Heart right ventricle (tissue), 16 donors: Measurements from ENCODE around the gene COPE. TPM values are rescaled to one million over a fixed set of nuclear protein-coding genes. Genes with fewer than 3 reads are reported as not detected.
A peak's percentile ranks its signal among the peaks of the same experiment; 100 is the strongest.

Experiments used
- ATAC-seq, 8 donors: fragments of 200-7000 bp; cut with Tn5 transposase; one replicate each; pipeline ENCODE4 v1.9.1; 2020; ENCODE audit warnings: mild to moderate bottlenecking in 8 of 8, moderate library complexity in 8 of 8, moderate number of reproducible peaks in 1 of 8
- DNase-seq, 2 donors: peaks; one replicate each; pipeline ENCODE4 v3.0.0-alpha.2; 2020
- H3K27ac ChIP-seq, 10 donors: fragments of 200-600 bp; sonication (generic) in 2 of 10; one replicate each; pipeline versions ENCODE4 v1.5.0 to v1.8.0; 2020 to 2022; ENCODE audit warnings: mild to moderate bottlenecking in 3 of 10
- H3K27me3 ChIP-seq, 7 donors: fragments of 200-600 bp; one replicate each; pipeline ENCODE4 v1.8.0; 2021 to 2022; ENCODE audit warnings: mild to moderate bottlenecking in 2 of 7
- H3K36me3 ChIP-seq, 9 donors: fragments of 200-600 bp; sonication (generic) in 1 of 9; one replicate each; pipeline versions ENCODE4 v1.5.0 to v1.8.0; 2020 to 2022; ENCODE audit warnings: mild to moderate bottlenecking in 2 of 9
- H3K4me1 ChIP-seq, 9 donors: fragments of 200-600 bp; sonication (generic) in 1 of 9; one replicate each; pipeline versions ENCODE4 v1.5.0 to v1.8.0; 2020 to 2022; ENCODE audit warnings: mild to moderate bottlenecking in 4 of 9
- H3K4me3 ChIP-seq, 10 donors: fragments of 200-600 bp; sonication (generic) in 2 of 10; one replicate each; pipeline versions ENCODE4 v1.5.0 to v1.8.0; 2020 to 2022; ENCODE audit warnings: mild to moderate bottlenecking in 7 of 10, moderate library complexity in 2 of 10
- H3K9me3 ChIP-seq, 11 donors: fragments of 200-600 bp in 10 of 11; sonication (generic) in 2 of 11; one replicate each; pipeline versions ENCODE4 v1.5.0 to v1.8.0; 2013 to 2022; ENCODE audit warnings: mild to moderate bottlenecking in 2 of 11, control low read depth in 1 of 11, moderate library complexity in 1 of 11
- CTCF ChIP-seq, 9 donors: fragments of 200-600 bp; sonication (generic) in 2 of 9; IDR thresholded peaks; one replicate each; pipeline versions ENCODE4 v1.5.0 to v1.8.0; 2021 to 2022; ENCODE audit warnings: antibody characterized with exemption in 9 of 9, mild to moderate bottlenecking in 5 of 9, moderate library complexity in 1 of 9
- WGBS, 2 donors: extraction: QIAGEN DNeasy Blood & Tissue Kit; methylation state at CpG; one replicate each; pipeline ENCODE4 v1.1.7; 2013; ENCODE audit warnings: inconsistent platforms in 1 of 2; 5-methylcytosine and 5-hydroxymethylcytosine counted together
- intact Hi-C, 10 donors: fragments of 100-400 bp; cut with DNase I; formaldehyde crosslinking; loops; one replicate each; pipeline versions ENCODE4 v1.11.1 to v1.14.2; 2022
- polyA plus RNA-seq, 2 donors: library from polyadenylated mRNA; stranded (reverse); fragments of 200-250 nt; gene quantifications; one replicate each; pipeline ENCODE4 v1.2.3, GENCODE V29; 2013
- total RNA-seq, 10 donors: library from RNA; stranded (reverse); fragmentation: NEBNext Ultra II Directional in 3 of 10; extraction: Animal tissue kit (Norgen Biotek cat#: 25700) in 3 of 10; gene quantifications; one replicate each; pipeline versions ENCODE4 v1.2.1 to v1.2.4, GENCODE V29; 2021 to 2023
- donor health status: Arrhythmogenic right ventricular cardiomyopathy.
- donor health status: ischemic (EF 13 %, LVEDD 7.1; RV severe dilation, severe dysfunction).
- donor health status: healthy with polysubstance abuse.
- donor health status: DM: no; HTN: yes; CAD: no.
- donor health status: DM: no; HTN: no; CAD: no.
- donor health status: ischemic (EF 25% LVEDD 6.9; RV normal size, moderate dysfunction).
- donor health status: ischemic (EF 25% LVEDD 5.7; RV mildly dilated, moderate dysfunction).
- donor health status: healthy.
- donor health status: DM: yes; HTN: yes; CAD: no.
- donor health status: Ischemic cardiomyopathy.
- donor health status: ischemic (EF 35%, LVEDD 5.7; RV mildly dilated, moderate dysfunction).
- donor health status: nonischemic (EF 11% LVEDD 7.7; RV severe dilation, severe dysfunction).
- donor health status: DM: yes; HTN: yes; CAD: no.
- donor health status: PGD.
- donor health status: ischemic (EF 29% LVEDD 5.4; RV normal size, mild dysfunction).
- donor health status: nonischemic (EF 23%, LVEDD 6.1; RV moderate dilation, normal function).

The COPE gene
- total and polyA plus RNA-seq, 12 donors: 102 to 302 (median 118) TPM

- Histone ChIP-seq H3K27ac (no peak overlapping the region), H3K27me3 (peaks cover 0 to 37% (median 17%) of the 10 kb centered on the region in 7 donors), H3K9me3 (no peaks in the 10 kb centered on the region), H3K4me1 (peaks cover 3 to 37% (median 16%) of the 10 kb centered on the region in 9 donors), H3K4me3 (peak overlapping the region in 3 of 10 donors; percentile 7 to 24 (median 17)), H3K36me3 (peaks cover 0 to 30% (median 9%) of the 10 kb centered on the region in 9 donors)
- intact Hi-C loops: loop anchor here in 1 of 10 donors (10.0 kb wide), 1 partner anchor 88 kb away; no protein-coding TSS in a partner anchor
- TF ChIP-seq CTCF (IDR thresholded peaks at IDR 0.05): no peak
- ATAC-seq (no peak), DNase-seq (no peak)
- WGBS, 2 donors: 22 to 26% methylated on average over 30 to 33 of the region's 33 CpGs
Observed at GRCh38 chr19:18896421-18896841, 22.8 kb downstream of the COPE start.

DNA sequence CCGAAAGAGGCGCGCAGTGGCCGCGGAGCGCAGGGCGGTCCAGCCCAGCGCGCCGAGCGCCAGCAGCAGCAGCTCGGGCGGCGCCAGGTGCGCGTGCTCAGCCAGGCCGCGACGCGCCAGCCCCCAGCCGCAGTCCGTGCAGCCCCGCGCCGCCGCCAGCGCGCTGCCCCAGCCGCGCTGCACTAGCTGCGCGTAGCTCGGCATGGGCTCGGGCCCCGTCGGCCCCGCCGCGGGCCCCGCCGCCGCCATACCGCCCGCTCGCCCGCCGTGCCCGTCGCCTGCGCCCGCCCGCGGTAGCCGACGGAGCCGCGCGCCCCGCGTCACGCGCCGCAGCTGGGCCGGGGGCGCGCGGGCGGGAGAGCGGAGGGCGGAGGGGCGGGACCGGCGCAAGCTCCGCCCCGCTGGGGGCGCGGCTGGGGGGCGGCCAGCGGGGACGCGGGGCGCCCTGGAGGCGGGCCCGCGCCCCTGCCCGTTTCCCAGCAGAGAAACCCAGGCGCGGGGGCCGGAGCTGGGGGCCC, 23.3 kb downstream of the COPE start, which contains the start of gene CERS1:
CERS1 (minus strand) TSS at position 335 of the 518 bp plus-strand sequence; CDS start at position 249, 86 bp downstream.
- no peak for DNase-seq
- H3K36me3 ChIP-seq: peaks cover 0 to 25% (median 9%) of the 10 kb centered on the region in 9 donors
- peaks cover 3 to 37% (median 16%) of the 10 kb centered on the region in 9 donors for H3K4me1 ChIP-seq
- WGBS, 2 donors: 0 to 1% methylated on average over 42 to 89 of the region's 89 CpGs
- no peaks in the 10 kb centered on the region for H3K9me3 ChIP-seq
- no peak for TF ChIP-seq CTCF (IDR thresholded peaks at IDR 0.05)
- peak within 1 kb of the TSS; percentile 28 to 63 (median 51) for H3K4me3 ChIP-seq
- intact Hi-C loops: loop anchor here in 1 of 10 donors (10.0 kb wide), 1 partner anchor 89 kb away; no protein-coding TSS in a partner anchor
- peak within 1 kb of the TSS in 1 of 10 donors; percentile 9 for H3K27ac ChIP-seq
- ATAC-seq: no peak
- H3K27me3 ChIP-seq: peaks cover 0 to 37% (median 17%) of the 10 kb centered on the region in 7 donors

GRCh38 chr19:18895038-18895823, 24.0 kb downstream of the COPE start:
- H3K27ac ChIP-seq: peak overlapping the region in 1 of 10 donors; percentile 9
- WGBS, 2 donors: 1% methylated on average over 61 to 72 of the region's 72 CpGs
- no peak for DNase-seq
- H3K9me3 ChIP-seq: no peaks in the 10 kb centered on the region
- peak overlapping the region; percentile 28 to 63 (median 51) for H3K4me3 ChIP-seq
- H3K27me3 ChIP-seq: peaks cover 0 to 37% (median 17%) of the 10 kb centered on the region in 7 donors
- peak in 7 of 9 donors; percentile 22 to 56 (median 44) for TF ChIP-seq CTCF (IDR thresholded peaks at IDR 0.05)
- intact Hi-C loops: loop anchor here in 1 of 10 donors (10.0 kb wide), 1 partner anchor 90 kb away; no protein-coding TSS in a partner anchor
- peak; percentile 35 to 65 (median 53) for ATAC-seq
- H3K4me1 ChIP-seq: peaks cover 3 to 37% (median 16%) of the 10 kb centered on the region in 9 donors
- H3K36me3 ChIP-seq: peaks cover 0 to 18% (median 5%) of the 10 kb centered on the region in 9 donors
